NAMALWA (cell line): ENCODE data around the gene CHRNA7.
"Not testable (repeated sequence)": the region's sequence is repeated elsewhere in the genome, so short reads cannot be mapped to it uniquely, and the experiment has no call there.

Source experiments
- DNase-seq: peaks from one replicate; pipeline ENCODE4 v3.0.0-alpha.2; 2015; ENCODE audit warnings: low spot score

The CHRNA7 gene

DNA sequence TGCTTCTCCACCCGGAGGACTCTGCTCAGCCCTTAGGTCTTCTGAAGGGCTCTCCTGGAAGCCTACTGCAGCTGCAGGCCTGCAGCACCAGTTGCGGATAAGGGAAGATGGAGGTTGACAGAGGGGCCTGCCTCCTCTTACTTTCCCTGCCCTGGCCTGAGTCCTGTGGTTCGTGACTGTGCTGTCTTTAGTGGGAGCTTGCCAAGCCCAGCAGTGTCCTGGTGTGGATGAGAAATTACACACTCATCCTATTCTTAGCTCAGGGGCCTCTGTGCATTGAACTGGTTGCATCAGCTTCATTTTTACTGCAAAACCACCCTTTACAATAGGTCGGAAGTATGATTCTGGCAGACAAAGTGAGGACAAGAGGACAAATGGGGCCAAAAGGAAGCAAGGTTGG lies 163.5 kb downstream of the CHRNA7 start:
- not testable (repeated sequence) for DNase-seq

DNA sequence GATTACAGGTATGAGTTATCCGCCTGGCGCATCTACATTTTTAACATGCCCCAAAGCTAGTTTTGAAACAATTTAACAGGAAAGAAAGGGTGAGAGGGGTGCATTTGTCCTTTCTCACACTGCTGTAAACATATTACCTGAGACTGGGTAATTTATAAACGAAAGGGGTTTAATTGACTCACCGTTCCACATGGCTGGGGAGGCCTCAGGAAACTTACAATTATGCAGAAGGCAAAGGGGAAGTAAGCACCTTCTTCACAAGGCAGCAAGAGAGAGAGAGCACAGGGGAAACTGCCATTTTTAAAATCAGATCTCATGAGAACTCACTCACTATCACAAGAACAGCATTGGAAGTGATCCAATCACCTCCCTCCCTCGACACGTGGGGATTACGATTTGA lies 165.9 kb downstream of the CHRNA7 start:
- not testable (repeated sequence) for DNase-seq

- not testable (repeated sequence) for DNase-seq
Measured at GRCh38 chr15:32198938-32199337, 168.6 kb downstream of the CHRNA7 start.

- not testable (repeated sequence) for DNase-seq
Measured at GRCh38 chr15:32209081-32209480, 178.8 kb downstream of the CHRNA7 start.

GRCh38 chr15:32218666-32219065 lies 188.4 kb downstream of the CHRNA7 start:
- no peak for DNase-seq
